Esophagus mucosa (tissue), 1 donor: ENCODE measurements around the gene HBE1. TPM values are rescaled to one million over a fixed set of nuclear protein-coding genes. Genes with fewer than 3 reads are reported as not detected.
A peak's percentile ranks its signal among the peaks of the same experiment; 100 is the strongest.
"Not testable (repeated sequence)": the region's sequence is repeated elsewhere in the genome, so short reads cannot be mapped to it uniquely, and the experiment has no call there.

Source experiments
- ATAC-seq: fragments of 200-7000 bp; cut with Tn5 transposase; one replicate; pipeline ENCODE4 v1.9.1; 2020
- total RNA-seq: library from RNA; stranded (reverse); gene quantifications from one replicate; pipeline ENCODE4 v1.2.4, GENCODE V29; 2023
- donor health status: DM: yes; HTN: yes; CAD: no.

The HBE1 gene
- not detected for total RNA-seq

- ATAC-seq: no peak
These were observed at the start of gene HBE1 for GRCh38 chr11:5269715-5270147. TSS of gene HBE1 (minus strand) at chr11:5269945. CDS start at chr11:5269890, 55 bp downstream.

- ATAC-seq: no peak
These were observed 47.5 kb upstream of the HBE1 start for GRCh38 chr11:5317292-5317691.

GRCh38 chr11:5313326-5314023, 43.7 kb upstream of the HBE1 start:
- not testable (repeated sequence) for ATAC-seq

GRCh38 chr11:5310423-5310822, 40.7 kb upstream of the HBE1 start:
- ATAC-seq: no peak

- ATAC-seq: no peak
These were observed 37.7 kb upstream of the HBE1 start for GRCh38 chr11:5307256-5308019.

GRCh38 chr11:5304046-5304445, 34.3 kb upstream of the HBE1 start:
- ATAC-seq: no peak

- no peak for ATAC-seq
These were observed 33.9 kb upstream of the HBE1 start for GRCh38 chr11:5303626-5304025.

GRCh38 chr11:5301846-5302245, 32.1 kb upstream of the HBE1 start, which contains the start of gene OR51B4:
TSS of gene OR51B4 (minus strand) at chr11:5301946. CDS start at chr11:5301946, 0 bp downstream.
- ATAC-seq: no peak

- no peak for ATAC-seq
These were observed 30.5 kb upstream of the HBE1 start for GRCh38 chr11:5300251-5300650.

GRCh38 chr11:5298451-5298850, 28.7 kb upstream of the HBE1 start:
- no peak for ATAC-seq

GRCh38 chr11:5297721-5298323, 28.1 kb upstream of the HBE1 start:
- no peak for ATAC-seq

GRCh38 chr11:5294342-5294995, 24.7 kb upstream of the HBE1 start:
- ATAC-seq: not testable (repeated sequence)

GRCh38 chr11:5293028-5293427, 23.3 kb upstream of the HBE1 start:
- ATAC-seq: no peak

GRCh38 chr11:5291207-5291838, 21.6 kb upstream of the HBE1 start:
- peak; percentile 48 for ATAC-seq

GRCh38 chr11:5290106-5290505, 20.4 kb upstream of the HBE1 start:
- no peak for ATAC-seq

- no peak for ATAC-seq
These were observed 20.0 kb upstream of the HBE1 start for GRCh38 chr11:5289696-5290095.

GRCh38 chr11:5288906-5289550, 19.3 kb upstream of the HBE1 start:
- ATAC-seq: no peak

GRCh38 chr11:5288108-5288905, 18.6 kb upstream of the HBE1 start:
- ATAC-seq: no peak

GRCh38 chr11:5286901-5287300, 17.2 kb upstream of the HBE1 start:
- no peak for ATAC-seq

- ATAC-seq: no peak
These were observed 16.6 kb upstream of the HBE1 start for GRCh38 chr11:5286351-5286750.

- peak; percentile 68 for ATAC-seq
These were observed 16.1 kb upstream of the HBE1 start for GRCh38 chr11:5285703-5286340.
